Measurements from ENCODE around the gene EP400.

DNA sequence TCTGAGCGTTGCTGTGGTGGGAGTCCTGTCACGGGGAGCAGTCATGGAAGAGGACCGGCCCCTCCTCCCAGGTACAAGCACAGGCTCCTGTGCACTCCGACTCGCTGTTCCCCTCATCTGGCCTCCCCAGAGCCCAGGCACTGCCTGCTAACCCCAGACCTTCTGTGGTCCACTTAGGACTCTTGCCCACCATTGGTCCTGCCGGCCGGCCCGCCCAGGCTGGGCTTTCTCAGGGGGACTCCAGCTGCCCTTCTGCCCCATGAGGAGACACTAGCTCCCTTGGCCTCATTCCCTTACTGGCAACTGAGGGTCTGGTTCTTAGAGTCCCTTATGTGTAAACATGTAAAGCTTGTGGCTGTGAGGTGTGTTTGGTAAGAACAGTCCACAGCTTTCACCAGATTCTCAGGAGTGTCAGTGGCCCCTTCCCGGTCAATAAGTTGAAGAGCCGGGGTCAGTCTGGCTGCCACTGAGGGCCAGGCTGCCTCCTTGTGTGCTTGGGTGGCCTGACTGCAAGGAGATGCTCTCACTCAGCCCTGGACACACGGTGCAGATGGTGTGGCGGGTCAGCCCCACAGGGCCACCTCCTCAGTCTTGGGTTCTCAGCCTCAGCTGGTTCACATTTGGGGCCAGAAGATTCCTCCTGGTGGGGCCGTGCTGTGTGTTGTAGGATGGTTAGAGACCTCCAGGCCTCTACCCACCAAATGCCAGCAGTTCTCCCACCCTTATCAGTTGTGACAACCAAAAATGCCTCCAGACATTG is 150.7 kb downstream of the EP400 start:
- TF ChIP-seq, protein P1, sequence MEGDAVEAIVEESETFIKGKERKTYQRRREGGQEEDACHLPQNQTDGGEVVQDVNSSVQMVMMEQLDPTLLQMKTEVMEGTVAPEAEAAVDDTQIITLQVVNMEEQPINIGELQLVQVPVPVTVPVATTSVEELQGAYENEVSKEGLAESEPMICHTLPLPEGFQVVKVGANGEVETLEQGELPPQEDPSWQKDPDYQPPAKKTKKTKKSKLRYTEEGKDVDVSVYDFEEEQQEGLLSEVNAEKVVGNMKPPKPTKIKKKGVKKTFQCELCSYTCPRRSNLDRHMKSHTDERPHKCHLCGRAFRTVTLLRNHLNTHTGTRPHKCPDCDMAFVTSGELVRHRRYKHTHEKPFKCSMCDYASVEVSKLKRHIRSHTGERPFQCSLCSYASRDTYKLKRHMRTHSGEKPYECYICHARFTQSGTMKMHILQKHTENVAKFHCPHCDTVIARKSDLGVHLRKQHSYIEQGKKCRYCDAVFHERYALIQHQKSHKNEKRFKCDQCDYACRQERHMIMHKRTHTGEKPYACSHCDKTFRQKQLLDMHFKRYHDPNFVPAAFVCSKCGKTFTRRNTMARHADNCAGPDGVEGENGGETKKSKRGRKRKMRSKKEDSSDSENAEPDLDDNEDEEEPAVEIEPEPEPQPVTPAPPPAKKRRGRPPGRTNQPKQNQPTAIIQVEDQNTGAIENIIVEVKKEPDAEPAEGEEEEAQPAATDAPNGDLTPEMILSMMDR (IDR thresholded peaks at IDR 0.05): no peak
- no peak for TF ChIP-seq POLR2A (IDR thresholded peaks at IDR 0.05)
- TF ChIP-seq EP300 (IDR thresholded peaks at IDR 0.05): no peak
